Renal cortical epithelial cell (primary cell): Measurements from ENCODE around the gene CALY. TPM values are rescaled to one million over a fixed set of nuclear protein-coding genes. Genes with fewer than 3 reads are reported as not detected.
A peak's percentile ranks its signal among the peaks of the same experiment; 100 is the strongest.

ENCODE experiments used
- DNase-seq: peaks from one replicate; pipeline ENCODE4 v3.0.0-alpha.2; 2011; ENCODE audit warnings: low read depth
- total RNA-seq: library from RNA; depleted of rRNA; stranded (reverse); fragments of >200 nt; gene quantifications from 2 replicates; pipeline ENCODE4 v1.2.3, GENCODE V29; 2014

CALY gene
- total RNA-seq, 1 donor from 2014 or later = not detected

DNA sequence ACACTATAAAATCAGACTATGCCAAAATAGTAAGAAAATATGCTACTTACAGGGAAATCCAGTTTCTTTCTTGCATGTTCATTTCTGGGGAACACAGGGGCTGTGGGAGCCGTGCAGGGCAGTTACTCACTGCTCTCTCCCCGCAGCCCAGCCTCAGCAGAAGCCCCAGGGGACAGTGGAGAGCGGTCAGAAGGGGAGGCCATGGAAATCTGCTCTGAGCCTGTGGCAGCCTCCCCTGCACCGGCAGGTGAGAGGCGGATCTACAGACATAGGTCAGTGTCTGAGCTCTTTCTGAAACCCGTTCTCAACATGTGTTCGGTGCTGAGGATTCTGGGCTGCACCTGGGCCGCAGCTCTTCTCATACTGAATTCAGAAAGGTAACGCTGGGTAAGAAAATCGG lies 25.1 kb downstream of the CALY start:
- DNase-seq = no peak

DNA sequence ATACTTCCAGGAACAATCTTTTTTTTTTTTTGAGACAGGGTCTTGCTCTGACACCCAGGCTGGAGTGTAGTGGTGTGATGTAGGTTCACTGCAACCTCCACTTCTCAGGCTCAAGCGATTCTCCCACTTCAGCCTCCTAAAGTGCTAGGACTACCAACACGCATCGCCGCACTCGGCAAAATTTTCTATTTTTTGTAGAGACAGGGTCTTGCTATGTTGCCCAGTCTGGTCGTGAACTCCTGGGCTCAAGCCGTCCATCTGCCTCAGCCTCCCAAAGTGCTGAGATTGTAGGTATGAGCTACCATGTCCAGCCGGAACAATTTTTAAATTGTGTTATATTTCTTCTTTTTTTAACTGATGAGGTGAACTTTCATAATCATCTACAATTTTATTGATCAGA lies 25.9 kb downstream of the CALY start:
- DNase-seq = no peak

DNA sequence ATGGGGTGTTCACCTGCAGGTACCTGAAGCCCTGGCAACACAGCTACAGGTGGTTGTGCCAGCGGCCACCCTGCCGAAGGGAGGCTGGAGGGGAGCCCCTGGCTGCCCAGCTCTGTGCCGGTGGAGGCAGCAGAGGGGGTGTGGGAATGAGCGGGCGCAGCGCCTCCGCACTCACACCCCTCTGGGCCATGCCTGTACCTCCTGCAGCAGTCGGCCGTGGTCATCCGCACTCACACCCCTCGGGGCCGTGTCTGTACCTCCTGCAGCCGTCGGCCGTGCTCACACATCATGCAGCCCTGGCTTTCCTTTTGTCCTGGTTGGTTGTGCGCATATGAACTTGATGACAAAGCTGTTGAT lies 26.3 kb downstream of the CALY start:
- no peak for DNase-seq

DNA sequence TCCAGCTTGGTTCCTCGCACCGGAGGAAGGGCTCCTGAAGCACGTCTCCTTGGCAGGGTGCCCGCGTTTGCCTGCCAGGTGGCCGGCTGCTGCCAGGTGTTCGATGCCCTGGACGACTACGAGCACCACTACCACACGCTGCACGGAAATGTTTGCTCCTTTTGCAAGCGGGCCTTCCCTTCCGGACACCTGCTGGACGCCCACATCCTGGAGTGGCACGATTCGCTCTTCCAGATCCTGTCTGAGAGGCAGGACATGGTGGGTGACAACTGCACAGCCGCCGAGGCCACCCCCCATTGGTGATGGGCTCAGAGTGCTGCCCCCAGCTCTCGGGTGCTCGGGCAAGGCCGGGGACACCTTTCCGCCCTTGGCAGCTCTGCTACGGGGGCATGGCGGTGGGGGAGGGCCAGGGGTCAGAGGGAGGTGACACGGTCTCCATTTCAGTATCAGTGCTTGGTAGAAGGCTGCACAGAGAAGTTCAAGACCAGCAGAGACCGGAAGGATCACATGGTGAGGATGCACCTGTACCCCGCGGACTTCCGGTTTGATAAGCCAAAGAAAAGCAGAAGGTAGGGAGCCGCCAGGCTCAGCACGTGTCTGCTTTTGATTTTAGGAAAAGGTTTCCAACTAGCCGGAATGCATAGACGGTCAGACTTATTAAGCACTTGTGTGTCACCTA lies 26.8 kb downstream of the CALY start:
- DNase-seq = no peak

DNA sequence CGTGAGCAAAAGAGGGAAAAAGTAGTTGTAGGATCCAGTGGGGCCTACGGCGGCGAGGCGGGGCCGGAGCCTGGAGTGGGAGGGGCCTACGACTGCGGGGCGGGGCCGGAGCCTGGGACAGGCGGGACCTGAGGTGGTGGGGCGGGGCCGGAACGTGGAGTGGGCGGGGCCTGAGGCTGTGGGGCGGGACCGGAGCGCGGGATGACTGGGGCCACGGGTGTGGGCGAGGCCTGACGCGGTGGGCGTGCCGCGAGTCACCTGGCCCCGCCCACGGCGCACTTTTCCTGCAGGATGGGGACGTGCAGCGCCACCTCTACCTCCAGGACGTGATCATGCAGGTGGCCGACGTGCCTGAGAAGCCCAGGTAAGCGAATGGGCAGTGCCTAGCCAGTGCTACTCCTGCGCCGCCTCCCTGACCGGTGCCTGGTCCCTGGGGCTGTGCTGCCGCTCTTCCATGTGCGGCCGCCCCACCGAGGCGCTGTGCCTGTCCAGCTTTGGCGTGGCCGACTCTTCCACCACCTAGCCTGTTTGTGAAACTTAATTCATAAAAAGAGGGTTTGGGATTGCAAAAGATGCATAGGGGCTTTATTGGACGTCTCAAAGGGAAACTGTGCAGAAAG lies 27.5 kb downstream of the CALY start:
- DNase-seq = peak; percentile 70

DNA sequence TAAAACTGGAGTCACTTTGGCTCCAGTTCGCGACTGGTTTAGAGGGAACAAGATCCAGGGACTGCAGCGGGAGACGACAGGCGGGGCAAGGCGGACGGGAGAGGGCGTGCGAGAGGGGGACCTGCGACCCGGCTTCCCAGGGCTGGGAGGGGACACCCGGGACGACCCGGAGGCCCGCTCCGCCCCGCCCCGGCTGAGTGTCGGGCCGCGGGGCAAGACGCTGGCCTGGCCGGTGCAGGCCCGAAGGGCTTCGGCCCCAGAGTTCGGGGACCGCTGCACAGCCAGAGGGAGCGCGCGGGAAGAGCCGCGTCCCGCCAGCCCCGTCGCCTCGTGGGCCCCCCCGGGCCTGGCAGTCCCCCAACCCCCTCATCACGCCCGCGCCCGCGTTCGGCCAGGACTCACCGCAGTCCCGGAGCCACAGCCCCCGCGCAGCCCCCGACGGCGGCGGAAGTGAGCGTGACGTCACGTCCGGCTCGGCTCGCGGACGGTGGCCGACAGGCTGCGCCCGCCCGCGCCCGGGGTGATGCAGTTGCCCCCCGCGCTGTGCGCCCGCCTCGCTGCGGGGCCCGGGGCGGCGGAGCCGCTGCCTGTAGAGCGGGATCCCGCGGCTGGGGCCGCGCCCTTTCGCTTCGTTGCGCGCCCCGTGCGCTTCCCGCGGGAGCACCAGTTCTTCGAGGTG lies 28.1 kb downstream of the CALY start, which contains the start of the genes TUBGCP2 and ZNF511:
Gene TUBGCP2, minus strand, starts transcription at position 452 of the 679 bp plus-strand sequence. CDS start 5,931 bp downstream, outside the sequence.
Gene ZNF511, plus strand, starts transcription at position 494 of the 679 bp plus-strand sequence. Its CDS starts 30 bp downstream, at position 524.
- peak; percentile 34 for DNase-seq

DNA sequence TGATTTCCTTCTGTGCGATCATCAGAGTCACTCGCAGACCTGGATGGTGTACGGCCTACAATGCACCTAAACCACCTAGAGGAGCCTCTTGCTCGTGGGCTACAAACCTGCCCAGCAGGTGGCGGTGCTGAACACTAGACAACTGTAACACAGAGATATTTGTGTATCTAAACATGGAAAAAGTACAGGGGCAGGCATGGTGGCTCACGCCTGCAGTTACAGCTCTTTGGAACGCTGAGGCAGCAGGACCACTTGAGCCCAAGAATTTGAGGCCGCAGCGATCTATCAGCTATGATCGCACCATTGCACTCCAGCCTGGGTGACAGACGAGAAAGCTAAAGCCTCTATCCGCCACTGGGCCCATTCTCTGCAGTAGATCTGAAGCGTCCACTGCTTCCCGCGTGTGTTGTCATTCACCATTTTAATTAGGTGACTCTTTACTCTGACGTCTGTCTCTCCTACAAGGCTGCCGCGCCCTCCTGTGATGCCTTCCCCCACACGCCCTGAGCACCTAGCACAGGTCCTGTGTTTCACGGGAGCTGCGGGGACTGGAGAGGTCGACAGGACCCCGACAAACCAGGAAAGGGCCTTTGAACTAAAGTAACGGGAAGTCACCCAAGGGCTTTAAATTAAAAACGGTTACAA lies 28.8 kb downstream of the CALY start:
- peak; percentile 81 for DNase-seq

DNA sequence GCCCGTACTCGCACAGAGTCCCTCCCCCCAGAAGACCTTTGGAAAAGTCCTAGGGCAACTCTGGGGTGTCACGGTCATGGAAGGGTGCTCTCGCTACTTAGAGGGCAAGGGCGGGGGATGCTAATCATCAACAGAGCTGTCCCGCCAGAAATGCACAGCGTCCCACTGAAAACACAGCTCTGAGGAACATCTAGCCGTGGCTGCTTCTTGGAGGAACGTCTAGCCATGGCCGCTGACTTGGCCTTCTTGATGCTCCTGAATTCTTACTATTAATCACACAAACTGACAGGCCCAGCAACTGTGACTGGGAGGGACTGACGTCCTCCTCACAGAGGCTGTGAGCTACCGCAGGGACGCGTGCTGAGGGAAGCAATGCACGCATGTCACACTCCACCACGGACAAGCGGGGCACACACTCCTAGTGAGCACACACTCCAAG lies 29.7 kb downstream of the CALY start:
- DNase-seq = peak; percentile 63

DNA sequence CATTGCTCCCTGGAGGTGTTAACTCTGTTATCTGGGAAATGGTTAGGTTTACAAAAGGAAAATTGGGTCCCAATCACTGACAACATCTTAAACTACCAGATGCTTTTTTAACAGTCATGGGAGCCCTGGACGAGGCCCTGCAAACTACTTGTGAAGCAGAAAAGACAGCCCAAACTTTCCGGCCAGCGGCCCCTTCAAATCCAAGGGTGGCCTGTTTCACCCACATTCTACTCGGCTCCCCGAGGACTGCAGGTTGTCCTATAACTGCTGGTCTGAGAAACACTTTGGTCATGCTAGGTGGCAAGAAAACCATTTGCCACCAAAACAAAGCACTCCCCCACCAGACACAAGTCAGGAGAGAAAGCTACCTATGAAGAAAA lies 30.6 kb downstream of the CALY start:
- DNase-seq = no peak

DNA sequence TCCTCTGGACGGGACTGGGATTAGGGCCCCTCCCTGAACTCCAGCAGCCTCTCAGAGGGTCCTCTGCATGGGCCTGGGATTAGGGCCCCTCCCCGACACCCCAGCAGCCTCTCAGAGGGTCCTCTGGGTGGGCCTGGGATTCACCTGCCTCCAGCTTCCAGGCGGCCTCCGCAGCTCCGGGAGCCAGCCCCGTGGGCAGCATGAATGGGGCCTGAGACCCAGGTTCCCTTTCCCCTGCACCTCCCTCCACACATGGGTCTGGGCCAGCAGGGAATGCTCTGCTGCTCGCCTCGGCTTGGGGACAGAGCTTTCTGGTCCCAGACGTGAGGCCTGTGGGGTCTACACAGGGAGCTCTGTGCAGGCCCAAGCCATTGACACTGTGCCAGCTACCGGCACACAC lies 33.5 kb downstream of the CALY start:
- DNase-seq = no peak

DNA sequence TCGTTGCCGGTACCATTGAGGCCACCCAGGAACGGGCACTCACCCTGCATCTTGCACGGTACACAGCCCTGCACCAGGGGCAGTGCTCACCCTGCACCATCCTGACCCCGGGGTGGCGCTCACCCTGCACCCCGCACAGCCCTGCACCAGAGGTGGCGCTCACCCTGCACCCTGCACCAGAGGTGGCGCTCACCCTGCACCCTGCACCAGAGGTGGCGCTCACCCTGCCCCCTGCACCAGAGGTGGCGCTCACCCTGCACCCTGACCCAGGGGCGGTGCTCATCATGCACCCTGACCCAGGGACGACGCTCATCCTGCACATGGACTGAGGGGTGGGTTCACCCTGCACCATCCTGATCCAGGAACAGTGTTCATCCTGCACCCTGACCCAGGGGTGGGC lies 34.5 kb downstream of the CALY start:
- no peak for DNase-seq

DNA sequence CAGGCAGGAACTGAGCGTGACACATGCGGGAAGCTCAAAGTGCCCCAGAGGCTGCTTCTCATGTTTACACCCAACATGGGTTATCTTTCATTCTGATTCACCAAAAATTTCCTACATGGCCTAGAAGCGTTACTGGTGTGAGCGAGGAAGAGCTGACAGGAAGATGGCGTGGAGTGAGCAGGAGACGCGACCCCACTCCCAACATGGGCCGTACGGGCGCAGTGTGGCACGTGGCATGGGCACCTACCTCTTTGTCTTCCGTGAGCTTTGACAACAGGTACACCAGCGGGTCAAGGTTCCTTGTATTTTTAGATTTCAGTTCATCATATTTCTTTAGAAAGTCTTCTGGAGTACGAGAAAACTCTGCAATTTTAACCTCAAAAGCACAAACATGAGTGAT lies 37.0 kb downstream of the CALY start:
- no peak for DNase-seq

DNA sequence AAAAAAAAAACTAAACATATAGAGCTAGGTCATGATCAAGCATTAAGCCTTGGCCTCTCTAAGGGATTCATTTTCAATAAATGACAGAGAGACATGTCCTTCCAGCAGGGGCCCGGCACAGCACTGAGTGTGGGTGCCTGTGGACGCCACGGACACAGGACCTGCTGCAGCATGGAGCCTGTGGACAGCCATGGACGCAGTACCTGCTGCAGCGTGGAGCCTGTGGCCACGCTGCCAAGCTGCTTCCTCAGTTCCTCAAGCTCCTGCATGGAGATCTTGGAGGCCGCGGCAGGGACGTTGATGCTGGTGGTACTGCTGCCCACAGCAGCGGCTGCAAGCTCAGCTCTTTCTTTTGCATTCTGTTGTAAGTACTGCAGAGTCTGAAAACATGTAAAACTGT lies 37.5 kb downstream of the CALY start:
- no peak for DNase-seq

DNA sequence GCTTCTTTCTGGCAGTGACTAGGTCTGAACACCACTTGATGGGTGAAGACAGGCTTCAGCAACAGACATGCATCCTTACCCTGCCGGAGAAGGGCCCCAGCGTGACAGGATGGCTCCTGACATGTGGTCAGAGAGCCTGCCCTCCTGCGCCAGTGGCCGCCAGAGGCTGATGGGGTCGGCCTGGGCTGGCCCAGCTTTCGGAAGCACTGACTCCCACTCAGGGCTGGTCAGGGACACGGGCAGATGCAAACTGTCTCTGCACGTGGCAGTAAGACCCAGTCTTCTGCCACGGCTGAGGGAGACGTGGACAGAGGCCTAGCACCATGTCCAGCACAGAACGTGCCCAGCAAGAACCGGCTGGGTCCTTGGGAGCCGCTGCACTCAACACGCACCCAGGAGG lies 38.2 kb downstream of the CALY start:
- no peak for DNase-seq

DNA sequence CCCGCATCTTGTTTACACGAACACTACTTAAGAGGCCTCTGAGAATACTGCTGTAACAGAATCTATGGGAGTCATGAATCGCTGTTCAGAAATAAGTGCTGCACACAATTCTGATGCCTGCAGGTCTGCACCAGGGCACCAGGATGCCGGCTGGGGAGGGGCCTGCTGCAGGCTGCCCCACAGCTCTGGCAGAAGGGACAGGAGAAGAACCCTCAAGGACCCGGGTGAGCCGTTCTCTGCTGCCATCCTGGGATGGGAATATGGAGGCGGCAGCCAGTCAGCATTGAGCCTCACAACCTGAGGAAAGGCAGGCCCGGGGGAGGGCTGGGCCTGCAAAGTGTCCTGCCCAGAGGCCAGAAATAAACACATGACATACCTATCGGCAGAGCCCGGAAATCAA lies 39.2 kb downstream of the CALY start:
- no peak for DNase-seq

DNA sequence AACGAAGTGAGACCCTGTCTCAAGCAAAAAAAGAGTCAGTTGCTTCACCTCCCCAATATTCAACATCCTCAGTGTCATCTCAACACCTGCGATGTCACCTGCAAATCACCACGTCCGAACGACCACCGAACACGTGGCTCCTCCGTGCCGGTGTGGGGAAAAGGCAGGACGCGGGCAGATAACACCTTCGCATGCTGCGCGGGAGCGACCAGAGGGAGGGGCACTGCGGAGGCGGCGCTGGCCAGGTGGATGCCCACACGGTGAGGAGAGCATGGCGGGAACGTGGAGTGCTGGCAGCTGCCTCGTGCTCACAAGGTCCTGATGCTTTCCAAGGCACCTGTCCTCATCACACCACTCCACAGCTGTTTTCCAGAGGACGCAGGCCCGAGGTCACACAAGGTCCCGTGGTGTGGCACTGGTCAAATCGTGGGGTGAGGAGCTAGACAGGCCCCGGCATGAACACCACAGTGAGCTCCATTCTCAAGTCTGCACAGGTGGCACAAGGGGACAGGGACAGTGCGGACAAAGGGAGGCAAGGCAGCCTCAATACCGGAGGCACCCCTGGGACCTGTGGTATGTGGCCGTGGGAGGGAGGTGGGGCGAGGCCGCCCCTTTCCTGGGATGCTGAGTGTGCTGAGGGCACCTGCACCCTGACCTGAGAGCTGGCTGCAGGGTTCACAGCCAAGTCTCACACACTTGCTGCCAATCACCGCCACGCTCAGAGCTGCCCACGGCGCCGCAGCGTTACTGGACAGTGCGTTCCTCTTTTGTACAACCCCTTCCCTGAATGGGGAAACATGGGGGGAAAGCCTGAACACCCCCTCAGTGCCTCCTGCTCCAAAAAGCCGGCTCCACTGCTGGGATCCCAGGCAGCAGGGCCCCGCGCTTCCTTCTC lies 41.0 kb downstream of the CALY start:
- DNase-seq = no peak

DNA sequence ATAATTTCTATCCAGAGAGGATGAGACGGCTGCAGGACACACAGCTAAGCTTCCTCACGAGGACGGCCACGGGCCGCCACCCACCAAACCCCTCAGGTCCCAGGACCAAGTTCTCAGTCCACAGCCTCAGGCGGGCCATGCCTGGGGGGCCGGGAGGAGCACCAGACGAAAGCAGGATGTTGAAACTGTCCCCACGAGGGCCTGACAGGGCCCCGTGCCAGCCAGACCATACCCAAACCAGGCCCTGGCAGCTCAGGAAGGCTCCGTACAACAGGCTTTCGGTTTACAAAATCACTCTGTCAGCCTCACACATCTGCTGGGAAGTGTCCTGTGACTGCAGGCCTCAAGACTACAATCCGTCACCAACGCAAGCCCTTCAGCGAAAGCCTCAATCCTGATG lies 42.5 kb downstream of the CALY start:
- no peak for DNase-seq

DNA sequence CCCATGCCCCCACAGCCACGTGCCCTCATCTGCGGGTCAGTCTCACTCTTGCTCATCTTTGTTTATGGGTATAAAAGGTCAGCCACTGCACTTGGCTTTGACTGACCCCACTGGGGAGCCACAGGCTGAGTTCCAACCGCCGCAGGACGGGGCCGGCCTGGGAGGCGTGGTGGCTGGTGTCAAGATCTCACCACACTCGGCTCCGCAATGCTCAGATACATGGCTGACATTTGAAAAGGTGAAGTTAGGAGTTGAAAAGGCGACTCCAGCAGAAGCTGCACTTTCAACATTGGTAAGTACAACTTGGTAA lies 42.9 kb downstream of the CALY start:
- DNase-seq = no peak

DNA sequence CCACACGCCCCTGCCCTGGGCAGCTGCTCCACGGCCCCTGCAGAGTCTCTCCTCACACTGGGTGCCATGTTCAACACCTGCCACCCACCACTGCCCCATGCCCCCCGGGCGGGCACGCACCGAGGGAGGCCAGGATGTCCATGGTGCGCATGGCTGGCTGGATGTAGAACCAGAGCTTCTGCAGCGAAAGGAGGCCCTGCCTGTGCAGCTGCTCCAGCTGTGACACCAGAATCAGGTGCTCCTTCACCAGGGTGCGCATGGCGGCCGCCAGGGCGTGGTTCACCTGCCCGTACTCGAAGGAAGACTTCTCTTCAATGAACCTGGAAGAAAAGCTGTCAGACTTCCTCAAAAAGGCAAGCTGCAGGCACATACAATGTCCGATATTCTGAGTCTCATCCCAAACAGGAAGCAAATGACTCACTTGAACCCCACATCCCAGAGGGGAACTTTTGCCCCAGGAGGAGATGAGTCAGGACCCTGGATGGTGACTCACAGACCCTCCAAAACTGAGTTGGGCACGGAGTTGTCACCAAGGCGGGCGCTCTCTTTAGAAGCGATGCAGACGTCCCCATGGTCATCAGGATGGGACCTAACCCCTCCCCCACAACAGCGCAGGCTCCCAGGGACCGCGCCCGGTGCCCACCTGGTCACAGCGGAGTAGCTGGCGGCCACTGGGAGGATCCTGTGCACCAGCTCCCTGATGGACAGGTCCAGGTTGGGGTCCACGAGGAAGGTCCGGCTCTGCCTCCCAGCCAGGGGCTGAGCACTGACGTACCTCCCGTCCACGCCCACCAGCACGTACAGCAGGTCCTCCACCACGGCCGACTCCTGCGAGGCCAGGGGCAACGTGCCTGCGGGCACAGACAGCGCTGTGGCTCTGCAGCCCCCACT lies 43.5 kb downstream of the CALY start:
- peak; percentile 46 for DNase-seq

DNA sequence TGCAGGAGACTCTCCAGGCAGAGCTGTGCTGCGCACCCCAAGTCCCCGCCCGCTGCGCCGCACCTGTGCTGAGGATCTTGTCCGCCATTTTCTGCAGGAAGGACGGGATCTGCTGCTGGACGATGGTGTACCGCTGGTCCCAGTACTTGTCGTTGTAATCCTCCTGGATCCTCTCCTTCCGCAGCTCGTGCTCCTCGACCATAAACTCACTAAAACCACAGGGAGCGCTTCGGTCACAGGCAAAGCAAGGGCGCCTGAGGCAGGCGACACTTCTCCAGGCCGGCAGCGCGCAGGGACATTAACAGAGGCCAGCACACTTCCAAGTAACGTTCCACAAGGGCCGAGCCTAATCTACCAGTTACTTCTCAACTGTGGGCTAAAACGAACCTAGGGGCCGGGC lies 46.9 kb downstream of the CALY start:
- DNase-seq = no peak
